A549 treated with dexamethasone at 1 μM for 4 hours (cell line): ENCODE measurements around the gene ZNF99. TPM values are rescaled to one million over a fixed set of nuclear protein-coding genes. Genes with fewer than 3 reads are reported as not detected.

Source experiments
- total RNA-seq: library from RNA; stranded (reverse); fragments of 200-300 nt; extraction: Qiagen RNA extraction; gene quantifications from 5 replicates; pipeline ENCODE4 v1.2.3, GENCODE V29; 2022

Gene ZNF99
- not detected in 5 replicates for total RNA-seq

GRCh38 chr19:22783651-22784410 lies at the start of gene ZNF99:
ZNF99 (minus strand) TSS chr19:22784151; CDS start chr19:22784016, 135 bp downstream.

GRCh38 chr19:22832031-22832762 lies 48.2 kb upstream of the ZNF99 start, which contains the start of gene ZNF723:
ZNF723 (plus strand) TSS chr19:22832291; CDS start chr19:22832380, 89 bp downstream.

Other genes with a start within 250 kb of the ZNF99 start
- not detected in 5 replicates for gene ZNF492, start 149.8 kb downstream of the ZNF99 start, total RNA-seq
- not detected in 5 replicates for gene ZNF723, start 48.1 kb upstream of the ZNF99 start, total RNA-seq
- gene ZNF728, start 219.0 kb upstream of the ZNF99 start, total RNA-seq = not detected in 5 replicates